Peyer's patch (tissue), 4 donors: Measurements from ENCODE around the gene RPL41. TPM values are rescaled to one million over a fixed set of nuclear protein-coding genes. Genes with fewer than 3 reads are reported as not detected.

ENCODE experiments used
- DNase-seq, 3 donors: peaks; one replicate each; pipeline ENCODE4 v3.0.0-alpha.2; 2017 to 2019
- H3K27ac ChIP-seq, 4 donors: fragments of 200-600 bp; sonication (generic); one replicate each; pipeline ENCODE4 v1.5.1; 2016 to 2019
- H3K27me3 ChIP-seq, 2 donors: fragments of 200-600 bp; sonication (generic); one replicate each; pipeline ENCODE4 v1.5.1; 2019
- H3K36me3 ChIP-seq, 3 donors: fragments of 200-600 bp; sonication (generic); one replicate each; pipeline ENCODE4 v1.5.1; 2016 to 2019
- H3K4me1 ChIP-seq, 4 donors: fragments of 200-600 bp; sonication (generic); one replicate each; pipeline ENCODE4 v1.5.1; 2016 to 2019
- H3K4me3 ChIP-seq, 4 donors: fragments of 200-600 bp; sonication (generic); 1 replicate in 3 of 4; 2 replicates in 1 of 4; pipeline ENCODE4 v1.5.1; 2016 to 2019; ENCODE audit warnings: mild to moderate bottlenecking in 1 of 4
- H3K9me3 ChIP-seq, 4 donors: fragments of 200-600 bp; sonication (generic); one replicate each; pipeline ENCODE4 v1.5.1; 2016 to 2019; ENCODE audit warnings: mild to moderate bottlenecking in 1 of 4
- CTCF ChIP-seq, 6 experiments: fragments of 450-650 bp in 4 of 6; fragments of 200-600 bp in 2 of 6; sonication (generic) in 1 of 6; IDR thresholded peaks; one replicate each; pipeline ENCODE4 v1.5.1; 2017 to 2019; ENCODE audit warnings: antibody characterized with exemption in 6 of 6, mild to moderate bottlenecking in 3 of 6, moderate library complexity in 1 of 6
- POLR2A ChIP-seq, 2 donors: fragments of 450-650 bp; IDR thresholded peaks; one replicate each; pipeline ENCODE4 v1.5.1; 2017; ENCODE audit warnings: antibody characterized with exemption in 2 of 2, mild to moderate bottlenecking in 2 of 2, moderate library complexity in 2 of 2
- total RNA-seq, 4 donors: library from RNA; depleted of rRNA; stranded (reverse); fragments of >200 nt; gene quantifications; one replicate each; pipeline ENCODE4 v1.1.0, GENCODE V29; 2016

Gene RPL41
- total RNA-seq, 4 donors from 2014 or later = 1,852 to 2,996 (median 2,194) TPM

- peaks cover 0 to 44% (median 0%) of the 10 kb centered on the region in 3 donors for H3K36me3 ChIP-seq
Measured at GRCh38 chr12:56145217-56145616, 28.8 kb downstream of the RPL41 start.

GRCh38 chr12:56146492-56147460 is 30.3 kb downstream of the RPL41 start:
- TF ChIP-seq CTCF (IDR thresholded peaks at IDR 0.05) = no peak
- no peak for TF ChIP-seq POLR2A (IDR thresholded peaks at IDR 0.05)
- Histone ChIP-seq H3K4me3 (no peak overlapping the region), H3K27me3 (no peaks in the 10 kb centered on the region), H3K27ac (peak overlapping the region in 1 of 4 donors; percentile 10), H3K36me3 (peaks cover 0 to 33% (median 0%) of the 10 kb centered on the region in 3 donors), H3K4me1 (peaks cover 0 to 19% (median 0%) of the 10 kb centered on the region in 4 donors), H3K9me3 (no peaks in the 10 kb centered on the region)
- DNase-seq = no peak

More at GRCh38 chr12:56145217-56145616, 28.8 kb downstream of the RPL41 start:
- H3K4me1 ChIP-seq = peaks cover 0 to 13% (median 0%) of the 10 kb centered on the region in 4 donors
- no peak overlapping the region for H3K27ac ChIP-seq
- no peaks in the 10 kb centered on the region for H3K9me3 ChIP-seq
- DNase-seq = no peak
- H3K4me3 ChIP-seq = no peak overlapping the region
- no peaks in the 10 kb centered on the region for H3K27me3 ChIP-seq
- TF ChIP-seq POLR2A (IDR thresholded peaks at IDR 0.05) (no peak), CTCF (IDR thresholded peaks at IDR 0.05) (no peak)

GRCh38 chr12:56150563-56150962 is 34.1 kb downstream of the RPL41 start:
- Histone ChIP-seq H3K36me3 (no peaks in the 10 kb centered on the region), H3K4me1 (peaks cover 0 to 30% (median 6%) of the 10 kb centered on the region in 4 donors), H3K9me3 (no peaks in the 10 kb centered on the region), H3K27me3 (no peaks in the 10 kb centered on the region), H3K4me3 (no peak overlapping the region), H3K27ac (no peak overlapping the region)
- no peak for DNase-seq
- TF ChIP-seq CTCF (IDR thresholded peaks at IDR 0.05) = no peak
- TF ChIP-seq POLR2A (IDR thresholded peaks at IDR 0.05) = no peak

- Histone ChIP-seq H3K27ac (peak overlapping the region; percentile 84 to 98 (median 90)), H3K4me1 (peaks cover 0 to 27% (median 6%) of the 10 kb centered on the region in 4 donors), H3K9me3 (no peaks in the 10 kb centered on the region), H3K4me3 (peak overlapping the region; percentile 43 to 82 (median 56)), H3K27me3 (no peaks in the 10 kb centered on the region), H3K36me3 (no peaks in the 10 kb centered on the region)
- TF ChIP-seq POLR2A (IDR thresholded peaks at IDR 0.05) (peak; percentile 7 to 48), CTCF (IDR thresholded peaks at IDR 0.05) (peak; percentile 50 to 85 (median 71))
- DNase-seq = peak; percentile 80 to 84 (median 82)
Measured at GRCh38 chr12:56151672-56152131, 35.3 kb downstream of the RPL41 start.

GRCh38 chr12:56152132-56152755 is 35.8 kb downstream of the RPL41 start, which contains the start of gene MYL6B:
TSS of gene MYL6B (plus strand) at chr12:56152587. CDS start at chr12:56153919, 1,332 bp downstream.
- peak; percentile 96 to 98 (median 96) for DNase-seq
- no peaks in the 10 kb centered on the region for H3K9me3 ChIP-seq
- H3K4me1 ChIP-seq = peaks cover 0 to 26% (median 6%) of the 10 kb centered on the region in 4 donors
- no peaks in the 10 kb centered on the region for H3K36me3 ChIP-seq
- peak within 1 kb of the TSS; percentile 84 to 98 (median 90) for H3K27ac ChIP-seq
- peak within 1 kb of the TSS; percentile 43 to 82 (median 56) for H3K4me3 ChIP-seq
- H3K27me3 ChIP-seq = no peaks in the 10 kb centered on the region
- peak in 1 of 2 donors; percentile 26 for TF ChIP-seq POLR2A (IDR thresholded peaks at IDR 0.05)
- TF ChIP-seq CTCF (IDR thresholded peaks at IDR 0.05) = no peak
